Neural crest cell (in vitro differentiated cells): Measurements from ENCODE around the gene TMEM14C. TPM values are rescaled to one million over a fixed set of nuclear protein-coding genes. Genes with fewer than 3 reads are reported as not detected.
A peak's percentile ranks its signal among the peaks of the same experiment; 100 is the strongest.
"Not testable (repeated sequence)": the region's sequence is repeated elsewhere in the genome, so short reads cannot be mapped to it uniquely, and the experiment has no call there.

Experiments used
- DNase-seq: peaks from one replicate; pipeline ENCODE4 v3.0.0; 2021; ENCODE audit warnings: low read depth, mixed read lengths, low spot score
- H3K27ac Mint-ChIP-seq: one replicate; pipeline ENCODE4 v1.8.0; 2021; ENCODE audit warnings: mild to moderate bottlenecking, mixed read lengths; ENCODE audit not compliant: unreplicated experiment
- H3K27me3 Mint-ChIP-seq: 2 replicates; pipeline ENCODE4 v1.8.0; 2021; ENCODE audit warnings: low read depth, mild to moderate bottlenecking, mixed read lengths
- H3K36me3 Mint-ChIP-seq: 2 replicates; pipeline ENCODE4 v1.8.0; 2021; ENCODE audit warnings: low read depth, mild to moderate bottlenecking, mixed read lengths
- H3K4me1 Mint-ChIP-seq: 2 replicates; pipeline ENCODE4 v1.8.0; 2021; ENCODE audit warnings: mixed read lengths
- H3K4me3 Mint-ChIP-seq: one replicate; pipeline ENCODE4 v1.8.0; 2021; ENCODE audit warnings: mild to moderate bottlenecking, mixed read lengths
- H3K9me3 Mint-ChIP-seq: 2 replicates; pipeline ENCODE4 v1.8.0; 2021; ENCODE audit warnings: mixed read lengths
- total RNA-seq: library from RNA; stranded (reverse); gene quantifications from 2 replicates; pipeline ENCODE4 v1.2.1, GENCODE V29; 2021
- TF ChIP-seq, protein P1 (sequence below): fragments of 200-600 bp; sonication (generic); conservative IDR thresholded peaks from 2 replicates; pipeline ENCODE4 v1.5.0; 2021; ENCODE audit warnings: antibody characterized with exemption, mild to moderate bottlenecking

Gene TMEM14C
- total RNA-seq, 1 donor from 2014 or later: 90.5 TPM

DNA sequence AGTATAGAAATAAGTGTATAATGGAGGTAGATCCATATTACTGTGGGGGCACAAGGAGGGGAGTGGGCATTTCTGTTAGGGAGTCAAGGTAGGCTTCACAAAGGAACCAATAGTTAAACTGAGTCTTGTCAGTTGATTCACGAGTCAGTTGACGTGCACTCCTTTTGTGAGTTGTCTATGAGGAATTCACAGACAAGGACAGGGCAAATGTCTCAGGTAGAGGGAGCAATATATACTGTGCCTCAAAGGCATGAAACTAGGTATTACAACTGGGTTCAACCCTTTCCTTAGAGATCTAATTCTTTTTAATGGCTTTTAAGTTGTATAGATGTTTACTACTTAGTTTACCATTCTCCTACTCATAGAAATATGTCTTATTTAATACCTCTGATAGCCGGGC is 11.0 kb downstream of the TMEM14C start:
- TF ChIP-seq, protein P1, sequence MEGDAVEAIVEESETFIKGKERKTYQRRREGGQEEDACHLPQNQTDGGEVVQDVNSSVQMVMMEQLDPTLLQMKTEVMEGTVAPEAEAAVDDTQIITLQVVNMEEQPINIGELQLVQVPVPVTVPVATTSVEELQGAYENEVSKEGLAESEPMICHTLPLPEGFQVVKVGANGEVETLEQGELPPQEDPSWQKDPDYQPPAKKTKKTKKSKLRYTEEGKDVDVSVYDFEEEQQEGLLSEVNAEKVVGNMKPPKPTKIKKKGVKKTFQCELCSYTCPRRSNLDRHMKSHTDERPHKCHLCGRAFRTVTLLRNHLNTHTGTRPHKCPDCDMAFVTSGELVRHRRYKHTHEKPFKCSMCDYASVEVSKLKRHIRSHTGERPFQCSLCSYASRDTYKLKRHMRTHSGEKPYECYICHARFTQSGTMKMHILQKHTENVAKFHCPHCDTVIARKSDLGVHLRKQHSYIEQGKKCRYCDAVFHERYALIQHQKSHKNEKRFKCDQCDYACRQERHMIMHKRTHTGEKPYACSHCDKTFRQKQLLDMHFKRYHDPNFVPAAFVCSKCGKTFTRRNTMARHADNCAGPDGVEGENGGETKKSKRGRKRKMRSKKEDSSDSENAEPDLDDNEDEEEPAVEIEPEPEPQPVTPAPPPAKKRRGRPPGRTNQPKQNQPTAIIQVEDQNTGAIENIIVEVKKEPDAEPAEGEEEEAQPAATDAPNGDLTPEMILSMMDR: no peak
- DNase-seq: no peak
- Mint-ChIP-seq H3K4me3 (no peak overlapping the region), H3K4me1 (no peaks in the 10 kb centered on the region), H3K27ac (no peak overlapping the region), H3K27me3 (no peaks in the 10 kb centered on the region), H3K36me3 (peaks cover 10% of the 10 kb centered on the region), H3K9me3 (no peaks in the 10 kb centered on the region)

DNA sequence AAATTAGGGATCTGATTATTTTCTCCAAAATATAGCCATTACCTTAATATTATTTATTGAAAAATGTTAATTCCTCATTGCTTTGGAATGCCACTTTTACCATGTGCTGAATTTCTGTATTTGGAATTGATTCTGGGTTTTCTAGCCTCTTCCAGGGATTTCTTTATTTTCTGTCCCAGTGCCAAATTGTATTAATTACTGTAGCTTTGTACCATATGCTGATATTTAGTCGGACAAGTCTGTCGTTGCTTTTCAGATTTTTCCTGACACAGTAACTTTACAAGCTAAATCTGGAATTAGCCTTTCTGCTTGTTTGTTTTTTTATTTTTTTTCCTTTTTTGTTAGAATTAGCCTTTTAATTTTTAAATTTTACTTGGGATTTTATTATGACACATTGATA is 13.9 kb downstream of the TMEM14C start:
- H3K4me1 Mint-ChIP-seq: no peaks in the 10 kb centered on the region
- H3K9me3 Mint-ChIP-seq: no peaks in the 10 kb centered on the region
- peaks cover 11% of the 10 kb centered on the region for H3K36me3 Mint-ChIP-seq
- no peaks in the 10 kb centered on the region for H3K27me3 Mint-ChIP-seq
- no peak overlapping the region for H3K27ac Mint-ChIP-seq
- DNase-seq: no peak
- TF ChIP-seq, protein P1: no peak
- no peak overlapping the region for H3K4me3 Mint-ChIP-seq

DNA sequence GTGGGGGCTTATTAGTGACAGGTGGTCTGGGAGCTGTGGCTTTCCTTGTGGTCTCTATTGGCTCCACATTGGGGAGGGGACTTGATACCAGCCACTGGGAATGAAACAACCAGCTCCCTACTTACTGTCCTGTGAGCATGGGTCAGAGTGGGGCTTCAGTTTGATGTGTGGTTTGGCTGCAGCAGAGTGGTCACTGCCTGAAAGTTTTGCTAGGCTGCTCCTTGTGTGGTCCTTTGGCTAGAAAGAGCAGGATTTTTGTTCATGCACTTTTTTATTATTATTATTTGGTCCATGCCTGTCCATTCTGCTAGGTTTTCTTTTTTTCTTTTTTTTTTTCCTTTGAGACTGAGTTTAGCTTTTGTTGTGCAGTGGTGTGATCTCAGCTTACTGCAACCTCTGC is 17.2 kb downstream of the TMEM14C start:
- Mint-ChIP-seq H3K27me3 (no peaks in the 10 kb centered on the region), H3K36me3 (peaks cover 3% of the 10 kb centered on the region)
- DNase-seq: no peak

DNA sequence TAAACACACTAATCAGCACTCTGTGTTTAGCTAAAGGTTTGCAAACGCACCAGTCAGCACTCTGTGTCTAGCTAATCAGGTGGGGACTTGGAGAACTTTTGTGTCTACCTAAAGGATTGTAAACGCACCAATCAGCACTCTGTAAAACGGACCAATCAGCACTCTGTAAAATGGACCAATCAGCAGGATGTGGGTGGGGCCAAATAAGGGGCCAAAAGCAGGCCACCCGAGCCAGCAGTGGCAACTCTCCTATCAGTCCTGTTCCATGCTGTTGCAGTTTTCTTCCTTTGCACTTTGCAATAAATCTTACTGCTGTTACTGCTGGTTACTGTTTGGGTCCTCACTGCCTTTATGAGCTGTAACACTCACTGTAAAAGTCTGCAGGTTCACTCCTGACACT is 18.8 kb downstream of the TMEM14C start:
- not testable (repeated sequence) for DNase-seq, H3K27ac Mint-ChIP-seq, H3K4me1 Mint-ChIP-seq, H3K36me3 Mint-ChIP-seq, H3K4me3 Mint-ChIP-seq, H3K9me3 Mint-ChIP-seq, H3K27me3 Mint-ChIP-seq

More for the DNA sequence above, 17.2 kb downstream of the TMEM14C start:
- no peak overlapping the region for H3K4me3 Mint-ChIP-seq
- H3K9me3 Mint-ChIP-seq: no peaks in the 10 kb centered on the region
- no peaks in the 10 kb centered on the region for H3K4me1 Mint-ChIP-seq
- H3K27ac Mint-ChIP-seq: peak overlapping the region; percentile 53
- TF ChIP-seq, protein P1: no peak

DNA sequence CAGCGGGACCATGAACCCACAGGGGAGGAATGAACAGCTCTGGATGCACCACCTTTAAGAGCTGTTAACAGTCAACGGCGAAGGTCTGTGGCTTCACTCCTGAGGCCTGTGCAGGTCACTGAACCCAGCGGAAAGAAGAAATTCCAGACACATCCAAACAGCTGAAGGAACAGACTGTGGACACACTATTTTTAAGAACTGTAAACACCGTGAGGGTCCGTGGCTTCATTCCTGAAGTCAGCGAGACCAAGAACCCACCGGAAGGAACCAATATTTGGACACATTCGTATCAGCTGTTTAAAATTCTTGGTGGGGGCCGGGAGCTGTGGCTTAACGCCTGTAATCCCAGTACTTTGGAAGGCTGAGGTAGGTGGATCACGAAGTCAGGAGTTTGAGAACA is 19.4 kb downstream of the TMEM14C start:
- Mint-ChIP-seq H3K27ac (no peak overlapping the region), H3K4me3 (no peak overlapping the region), H3K9me3 (no peaks in the 10 kb centered on the region), H3K4me1 (peaks cover 13% of the 10 kb centered on the region), H3K36me3 (peaks cover 6% of the 10 kb centered on the region), H3K27me3 (no peaks in the 10 kb centered on the region)
- no peak for DNase-seq
- TF ChIP-seq, protein P1: no peak

DNA sequence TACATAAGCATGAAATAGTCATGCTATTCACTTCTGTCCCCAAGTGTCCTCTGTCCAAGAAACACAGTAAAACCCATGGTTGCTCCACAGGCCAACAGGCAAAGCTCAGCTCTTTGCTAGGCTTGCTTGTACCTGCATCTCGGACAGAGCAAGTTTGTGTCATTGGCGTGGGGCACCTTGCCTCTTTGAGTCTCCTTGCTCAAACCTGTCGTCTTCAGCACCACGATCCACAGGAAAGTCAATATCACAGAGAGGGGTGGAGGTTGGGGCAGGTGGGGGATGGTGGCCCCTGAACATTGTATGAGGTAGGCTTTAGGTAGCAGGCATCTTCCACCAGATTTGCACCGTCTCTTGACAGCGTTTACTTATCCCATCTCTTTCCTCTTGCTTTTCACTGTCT is 20.6 kb downstream of the TMEM14C start:
- peaks cover 6% of the 10 kb centered on the region for H3K36me3 Mint-ChIP-seq
- H3K27ac Mint-ChIP-seq: no peak overlapping the region
- H3K9me3 Mint-ChIP-seq: no peaks in the 10 kb centered on the region
- H3K4me3 Mint-ChIP-seq: peak overlapping the region; percentile 40
- no peaks in the 10 kb centered on the region for H3K27me3 Mint-ChIP-seq
- no peak for DNase-seq
- peaks cover 15% of the 10 kb centered on the region for H3K4me1 Mint-ChIP-seq
- TF ChIP-seq, protein P1: no peak
